GM10847 (cell line): ENCODE results near the gene SMARCB1.

Experiments
- POLR2A ChIP-seq: IDR thresholded peaks from 2 replicates; pipeline ENCODE4 v1.6.1; 2011; ENCODE audit not compliant: insufficient read length; ENCODE audit errors: extremely low read depth

The SMARCB1 gene

GRCh38 chr22:23772315-23772648 lies 14.5 kb upstream of the SMARCB1 start:
- TF ChIP-seq POLR2A, result no peak

GRCh38 chr22:23772649-23773473 lies 13.9 kb upstream of the SMARCB1 start, which contains the start of gene MMP11:
Gene MMP11, plus strand, starts transcription at chr22:23772849. Its CDS starts 22 bp downstream, at chr22:23772871.
- no peak for TF ChIP-seq POLR2A

- no peak for TF ChIP-seq POLR2A
Measured at GRCh38 chr22:23773483-23774113, 13.2 kb upstream of the SMARCB1 start.

GRCh38 chr22:23774114-23774921 lies 12.4 kb upstream of the SMARCB1 start:
- no peak for TF ChIP-seq POLR2A

GRCh38 chr22:23774922-23775436 lies 11.8 kb upstream of the SMARCB1 start:
- no peak for TF ChIP-seq POLR2A

GRCh38 chr22:23775779-23776375 lies 10.9 kb upstream of the SMARCB1 start:
- TF ChIP-seq POLR2A, result no peak

- TF ChIP-seq POLR2A, result no peak
Measured at GRCh38 chr22:23777776-23778576, 8.8 kb upstream of the SMARCB1 start.

GRCh38 chr22:23778577-23778900 lies 8.2 kb upstream of the SMARCB1 start:
- no peak for TF ChIP-seq POLR2A

- no peak for TF ChIP-seq POLR2A
Measured at GRCh38 chr22:23779083-23779482, 7.7 kb upstream of the SMARCB1 start.

GRCh38 chr22:23779731-23780130 lies 7.0 kb upstream of the SMARCB1 start:
- TF ChIP-seq POLR2A, result no peak

- TF ChIP-seq POLR2A, result no peak
Measured at GRCh38 chr22:23780146-23780748, 6.5 kb upstream of the SMARCB1 start.

GRCh38 chr22:23781065-23781464 lies 5.7 kb upstream of the SMARCB1 start:
- no peak for TF ChIP-seq POLR2A

- TF ChIP-seq POLR2A, result no peak
Measured at GRCh38 chr22:23781511-23782183, 5.1 kb upstream of the SMARCB1 start.

- TF ChIP-seq POLR2A, result no peak
Measured at GRCh38 chr22:23782252-23782651, 4.5 kb upstream of the SMARCB1 start.
